ENCODE data around the gene TOR1AIP1. TPM values are rescaled to one million over a fixed set of nuclear protein-coding genes. Genes with fewer than 3 reads are reported as not detected.

Gene TOR1AIP1
- total and polyA plus RNA-seq, 2 of the 4 experiments (the other 2 are of a cell fraction): 20.7 to 64.5 TPM

DNA sequence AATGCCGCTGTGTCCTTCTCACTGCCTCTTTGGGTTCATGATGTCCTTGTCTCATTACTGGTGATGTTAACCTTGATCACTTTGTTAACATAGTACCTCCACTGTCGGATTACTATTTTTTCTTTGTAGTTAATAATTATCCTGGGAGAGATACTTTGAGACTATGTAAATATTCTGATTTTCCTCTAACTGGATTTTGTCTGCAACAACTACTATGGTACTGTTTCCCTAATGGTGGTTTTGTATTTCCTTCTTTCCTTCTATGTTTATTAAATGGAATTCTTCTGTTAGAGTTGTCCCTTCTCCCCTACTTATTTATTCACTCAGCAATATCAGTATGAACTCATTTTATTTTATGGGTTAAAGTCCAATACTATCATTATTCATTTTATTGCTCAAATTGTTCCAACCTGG, 8.6 kb upstream of the TOR1AIP1 start:
- WGBS, 2 experiments (ENCODE audit: extremely low coverage in 2 of 2, insufficient read length in 1 of 2): no CpG with 5 or more reads among the region's 2 CpGs
- Histone ChIP-seq H3K9me3 (ENCODE audit: control insufficient read depth, insufficient read depth, low read length) (no peaks in the 10 kb centered on the region), H4K8ac (ENCODE audit: low read depth in 2 of 2, low read length in 2 of 2) (no peak overlapping the region), H3K4me1 (ENCODE audit: control insufficient read depth, insufficient read depth, low read length) (no peaks in the 10 kb centered on the region), H3K79me1 (ENCODE audit: low read depth in 1 of 2, low read length in 2 of 2) (peaks cover 17 to 56% of the 10 kb centered on the region in 2 experiments), H3K23ac (ENCODE audit: low read depth, low read length) (no peak overlapping the region), H2AK5ac (ENCODE audit: low read depth, low read length) (no peak overlapping the region), H4K5ac (ENCODE audit: low read depth, low read length) (no peak overlapping the region), H3K4me2 (ENCODE audit: low read depth, low read length) (no peak overlapping the region), H3K27me3 (ENCODE audit: control insufficient read depth, insufficient read depth, low read length) (no peaks in the 10 kb centered on the region), H2AK9ac (replicated peaks; ENCODE audit: low read depth, low read length, poor library complexity) (no peak overlapping the region), H3K9ac (ENCODE audit: low read depth, low read length) (no peak overlapping the region), H2BK120ac (ENCODE audit: low read depth, low read length) (no peak overlapping the region), H3K27ac (ENCODE audit: insufficient read depth, low read length) (no peak overlapping the region), H2BK15ac (ENCODE audit: low read depth, low read length) (no peak overlapping the region), H3K14ac (replicated peaks; ENCODE audit: low read depth, low read length) (no peak overlapping the region), H3K4me3 (ENCODE audit: insufficient read depth, low read depth, low read length) (no peak overlapping the region), H3K4ac (ENCODE audit: low read depth, low read length) (no peak overlapping the region), H3K9me1 (ENCODE audit: insufficient read depth, low read length) (peaks cover 13% of the 10 kb centered on the region), H2BK5ac (ENCODE audit: low read depth, low read length, poor library complexity, severe bottlenecking) (no peak overlapping the region), H2BK20ac (ENCODE audit: low read depth, low read length) (no peak overlapping the region), H4K91ac (ENCODE audit: insufficient read depth, low read depth, low read length) (no peak overlapping the region), H3K36me3 (ENCODE audit: control insufficient read depth, insufficient read depth, low read length) (peaks cover 21% of the 10 kb centered on the region), H4K20me1 (ENCODE audit: insufficient read depth, low read length) (peaks cover 49% of the 10 kb centered on the region; the same call in 1 of the 2 replicates), H3K18ac (ENCODE audit: low read depth, low read length) (no peak overlapping the region), H3K56ac (ENCODE audit: extremely low read depth, insufficient read depth, low read length) (no peak overlapping the region), H2AFZ (replicated peaks; ENCODE audit: low read length, poor library complexity) (no peak overlapping the region)
- in situ Hi-C loops (cut with MboI; ENCODE audit: low sequenced_read_pairs): loop anchor here (10.0 to 25.0 kb wide), 2 partner anchors 311 to 539 kb away; no protein-coding TSS in a partner anchor
- no peak for ATAC-seq (ENCODE audit: low read depth)
- TF ChIP-seq CTCF (conservative IDR thresholded peaks at IDR 0.05; ENCODE audit: low read depth, low read length): no peak
- no peak for TF ChIP-seq SMC3 (IDR thresholded peaks at IDR 0.05; ENCODE audit: low read depth, low read length)
- TF ChIP-seq MAFK (IDR thresholded peaks at IDR 0.05; ENCODE audit: low read depth, low read length): no peak
- TF ChIP-seq ELK1 (IDR thresholded peaks at IDR 0.05; ENCODE audit: borderline replicate concordance, low read depth, low read length): no peak
- TF ChIP-seq, protein P1, sequence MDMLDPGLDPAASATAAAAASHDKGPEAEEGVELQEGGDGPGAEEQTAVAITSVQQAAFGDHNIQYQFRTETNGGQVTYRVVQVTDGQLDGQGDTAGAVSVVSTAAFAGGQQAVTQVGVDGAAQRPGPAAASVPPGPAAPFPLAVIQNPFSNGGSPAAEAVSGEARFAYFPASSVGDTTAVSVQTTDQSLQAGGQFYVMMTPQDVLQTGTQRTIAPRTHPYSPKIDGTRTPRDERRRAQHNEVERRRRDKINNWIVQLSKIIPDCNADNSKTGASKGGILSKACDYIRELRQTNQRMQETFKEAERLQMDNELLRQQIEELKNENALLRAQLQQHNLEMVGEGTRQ (IDR thresholded peaks at IDR 0.05; ENCODE audit: low read depth, low read length): no peak
- no peak for TF ChIP-seq POLR2A (IDR thresholded peaks at IDR 0.05; ENCODE audit: low read depth, low read length)
- no peak for TF ChIP-seq RCOR1 (IDR thresholded peaks at IDR 0.05; ENCODE audit: insufficient replicate concordance, low read length)
- intact Hi-C loops (cut with micrococcal nuclease): loop anchor here (10.0 kb wide), 1 partner anchor 601 kb away; no protein-coding TSS in a partner anchor
- ChIA-PET CTCF (no interaction called here), POLR2A (ENCODE audit: unreplicated experiment) (no interaction called here)
- dilution Hi-C loops (cut with HindIII; ENCODE audit: low sequenced_read_pairs, unreplicated experiment): no loop called here
- DNase-seq: no peak
- no TSS peak for BruUV-seq (replicated peaks)

All from IMR-90 (cell line).